Epithelial cell of esophagus (primary cell): ENCODE results near the gene PITHD1.

Experiments
- DNase-seq: peaks from one replicate; pipeline ENCODE4 v3.0.0; 2010; ENCODE audit warnings: low read depth
- H3K4me3 ChIP-seq: 2 replicates; pipeline ENCODE4 v1.5.1; 2011; ENCODE audit warnings: mild to moderate bottlenecking, low read length, control low read depth
- TF ChIP-seq, protein P1 (sequence below): IDR thresholded peaks from 2 replicates; pipeline ENCODE4 v1.5.1; 2011; ENCODE audit warnings: low read depth, mild to moderate bottlenecking, low read length, control low read depth, inconsistent platforms; ENCODE audit not compliant: insufficient read depth; ENCODE audit errors: missing control alignments

Gene PITHD1

DNA sequence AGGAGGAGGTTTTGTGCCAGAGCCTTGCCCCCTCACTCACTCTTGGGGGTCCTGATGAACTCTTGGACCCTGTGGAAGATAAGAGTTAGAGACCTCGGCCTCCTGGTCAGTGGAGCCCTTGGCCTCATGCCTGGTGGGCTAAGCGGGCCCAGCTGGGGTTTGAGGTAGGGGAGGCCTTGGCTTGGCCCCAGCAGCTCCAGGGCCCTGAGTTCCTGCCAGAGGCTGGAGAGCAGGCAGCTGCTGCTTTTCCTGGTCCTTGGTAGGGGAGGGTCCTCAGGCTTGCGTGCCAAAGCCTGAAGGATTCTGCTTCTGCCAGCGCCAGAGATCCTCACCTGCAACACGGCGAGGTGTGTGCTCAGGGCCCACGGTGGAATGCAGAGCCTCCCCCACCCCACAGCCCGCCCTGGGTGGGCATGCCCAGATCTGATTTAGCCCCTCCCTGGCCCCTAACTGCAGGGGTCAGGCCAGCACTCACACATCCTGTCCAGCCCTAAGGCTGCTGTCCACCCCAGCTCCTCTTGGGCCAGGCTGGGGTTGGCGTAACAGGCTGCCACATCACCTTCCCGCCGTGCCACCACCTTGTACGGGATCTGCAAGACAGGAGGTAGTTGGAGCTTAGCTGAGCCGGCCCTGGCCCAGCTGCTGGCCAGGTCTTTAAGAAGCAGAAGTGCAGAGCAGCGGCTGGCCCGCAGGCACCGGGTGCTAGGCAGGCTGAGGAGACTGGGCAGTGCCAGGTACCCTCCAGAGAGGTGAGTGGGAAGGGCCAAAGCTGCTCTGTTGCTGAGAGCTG, 17.7 kb downstream of the PITHD1 start:
- H3K4me3 ChIP-seq: no peak overlapping the region
- no peak for DNase-seq
- TF ChIP-seq, protein P1, sequence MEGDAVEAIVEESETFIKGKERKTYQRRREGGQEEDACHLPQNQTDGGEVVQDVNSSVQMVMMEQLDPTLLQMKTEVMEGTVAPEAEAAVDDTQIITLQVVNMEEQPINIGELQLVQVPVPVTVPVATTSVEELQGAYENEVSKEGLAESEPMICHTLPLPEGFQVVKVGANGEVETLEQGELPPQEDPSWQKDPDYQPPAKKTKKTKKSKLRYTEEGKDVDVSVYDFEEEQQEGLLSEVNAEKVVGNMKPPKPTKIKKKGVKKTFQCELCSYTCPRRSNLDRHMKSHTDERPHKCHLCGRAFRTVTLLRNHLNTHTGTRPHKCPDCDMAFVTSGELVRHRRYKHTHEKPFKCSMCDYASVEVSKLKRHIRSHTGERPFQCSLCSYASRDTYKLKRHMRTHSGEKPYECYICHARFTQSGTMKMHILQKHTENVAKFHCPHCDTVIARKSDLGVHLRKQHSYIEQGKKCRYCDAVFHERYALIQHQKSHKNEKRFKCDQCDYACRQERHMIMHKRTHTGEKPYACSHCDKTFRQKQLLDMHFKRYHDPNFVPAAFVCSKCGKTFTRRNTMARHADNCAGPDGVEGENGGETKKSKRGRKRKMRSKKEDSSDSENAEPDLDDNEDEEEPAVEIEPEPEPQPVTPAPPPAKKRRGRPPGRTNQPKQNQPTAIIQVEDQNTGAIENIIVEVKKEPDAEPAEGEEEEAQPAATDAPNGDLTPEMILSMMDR: no peak

GRCh38 chr1:23796466-23797271, 18.5 kb downstream of the PITHD1 start:
- DNase-seq: no peak
- H3K4me3 ChIP-seq: no peak overlapping the region
- TF ChIP-seq, protein P1: no peak

DNA sequence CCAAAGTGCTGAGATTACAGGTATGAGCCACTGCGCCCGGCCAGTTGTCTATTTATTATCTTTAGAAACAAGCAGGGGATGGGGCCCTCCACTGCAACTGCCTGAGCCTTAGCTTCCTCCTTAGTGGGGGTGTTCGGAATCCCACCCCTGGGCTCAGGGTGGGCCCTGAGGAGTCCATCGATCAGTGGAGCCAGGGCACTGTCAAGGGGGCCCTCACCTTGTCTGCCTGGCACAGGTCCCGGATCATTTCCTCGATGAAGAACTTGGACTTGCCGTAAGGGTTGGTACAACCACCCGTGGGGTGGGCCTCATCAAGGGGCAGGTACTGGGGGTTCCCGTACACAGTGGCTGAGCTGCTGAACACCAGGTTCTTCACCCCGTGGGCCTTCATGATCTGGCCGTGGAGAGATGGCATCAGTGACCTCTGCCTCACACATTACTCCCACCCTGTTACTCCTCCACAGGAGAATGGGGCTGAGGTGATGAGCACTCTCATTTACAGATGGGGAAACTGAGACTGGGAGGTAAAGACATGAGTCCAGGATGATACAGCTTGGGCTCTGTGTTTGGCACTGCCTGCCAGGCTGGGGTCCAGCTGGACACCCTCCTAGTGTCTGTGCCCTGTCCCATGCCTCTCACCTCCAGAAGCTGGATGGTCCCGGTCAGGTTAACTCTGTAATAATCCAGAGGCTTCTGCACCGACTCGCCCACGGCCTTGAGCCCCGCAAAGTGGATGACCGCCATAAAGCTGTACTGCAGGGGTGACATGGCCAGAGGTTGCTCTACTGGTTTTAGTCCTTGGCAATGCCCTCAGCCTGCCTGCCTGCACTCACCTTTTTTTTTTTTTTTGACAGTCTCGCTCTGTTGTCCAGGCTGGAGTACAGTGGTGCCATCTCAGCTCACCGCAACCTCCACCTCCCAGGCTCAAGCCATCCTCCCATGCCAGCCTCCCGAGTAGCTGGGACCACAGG, 19.5 kb downstream of the PITHD1 start:
- TF ChIP-seq, protein P1: no peak
- no peak for DNase-seq
- H3K4me3 ChIP-seq: no peak overlapping the region

DNA sequence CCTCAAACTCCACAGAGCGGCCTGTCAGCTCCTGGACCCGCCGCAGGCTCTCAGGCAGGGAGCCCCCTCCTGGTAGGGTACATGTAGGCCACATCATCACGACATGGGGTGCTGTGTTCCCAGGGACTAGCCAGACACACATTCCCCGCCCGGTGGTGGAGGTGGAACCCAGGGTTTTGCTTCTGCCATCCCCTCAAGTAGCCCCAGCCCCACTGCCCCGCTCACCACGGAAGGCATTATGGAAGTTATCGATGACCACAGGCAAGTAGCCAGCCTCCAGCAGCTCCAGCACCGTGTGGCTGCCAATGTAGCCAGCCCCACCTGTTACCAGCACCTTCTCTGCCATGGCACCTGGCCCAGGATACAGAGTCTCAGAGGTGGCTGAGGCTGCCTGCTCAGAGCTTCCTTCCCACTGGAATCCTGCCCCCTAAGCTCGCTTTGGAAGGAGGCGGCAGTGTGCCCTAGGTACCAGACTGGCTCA, 20.5 kb downstream of the PITHD1 start:
- TF ChIP-seq, protein P1: no peak
- no peak for DNase-seq
- no peak overlapping the region for H3K4me3 ChIP-seq

GRCh38 chr1:23799255-23799569, 21.0 kb downstream of the PITHD1 start:
- TF ChIP-seq, protein P1: no peak
- no peak for DNase-seq
- H3K4me3 ChIP-seq: peak overlapping the region; percentile 75

DNA sequence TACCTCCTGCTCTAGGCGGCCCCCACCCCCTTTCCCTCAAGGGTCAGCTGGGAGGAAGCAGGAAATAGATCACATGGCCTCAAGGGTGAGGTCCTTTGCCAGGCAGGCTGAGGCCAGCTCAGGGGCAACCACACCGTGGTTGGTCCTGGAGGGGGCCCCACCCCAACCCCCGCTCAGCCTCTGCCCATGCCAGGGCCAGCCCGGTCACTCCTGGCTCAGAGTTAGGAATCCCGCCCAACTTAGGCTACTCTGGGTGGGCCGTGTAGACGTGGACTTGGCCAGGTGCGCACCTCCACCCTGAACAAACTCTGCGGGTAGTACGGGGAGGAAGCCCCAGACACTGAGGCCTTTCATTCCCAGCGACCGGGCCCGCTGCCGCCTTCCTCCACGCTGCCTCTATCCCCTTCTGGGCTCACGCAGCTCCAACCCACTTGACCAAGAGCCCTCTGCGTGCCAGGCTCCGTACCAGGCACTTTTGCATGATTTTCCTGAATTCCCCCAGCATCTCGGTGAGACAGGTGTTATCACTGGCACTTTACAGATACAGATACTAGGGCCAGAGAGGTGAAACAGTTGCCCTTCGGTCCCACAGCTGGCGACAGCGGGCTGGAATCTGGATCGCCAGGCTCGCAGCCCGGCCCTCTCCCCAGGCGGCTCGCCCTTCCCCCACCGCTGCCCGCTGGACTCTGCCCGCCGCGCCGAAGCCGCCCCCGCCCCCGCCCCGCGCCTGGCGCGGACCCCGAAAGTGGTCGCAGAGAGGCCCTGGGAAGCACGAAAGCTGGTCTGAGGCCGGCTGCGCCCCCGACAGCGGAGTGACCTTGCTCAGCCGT, 21.6 kb downstream of the PITHD1 start:
- peak; percentile 90 for DNase-seq
- peak overlapping the region; percentile 75 for H3K4me3 ChIP-seq
- TF ChIP-seq, protein P1: no peak
